NCI-H1436 treated with DMSO at 0.1 percent for 48 hours (cell line): Measurements from ENCODE around the gene TIRAP.
A peak's percentile ranks its signal among the peaks of the same experiment; 100 is the strongest.
"Not testable (repeated sequence)": the region's sequence is repeated elsewhere in the genome, so short reads cannot be mapped to it uniquely, and the experiment has no call there.

Experiments used
- DNase-seq: peaks from one replicate; lab custom pipeline; 2025; lab: John Stamatoyannopoulos, UW

Gene TIRAP, protein sequence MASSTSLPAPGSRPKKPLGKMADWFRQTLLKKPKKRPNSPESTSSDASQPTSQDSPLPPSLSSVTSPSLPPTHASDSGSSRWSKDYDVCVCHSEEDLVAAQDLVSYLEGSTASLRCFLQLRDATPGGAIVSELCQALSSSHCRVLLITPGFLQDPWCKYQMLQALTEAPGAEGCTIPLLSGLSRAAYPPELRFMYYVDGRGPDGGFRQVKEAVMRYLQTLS

DNA sequence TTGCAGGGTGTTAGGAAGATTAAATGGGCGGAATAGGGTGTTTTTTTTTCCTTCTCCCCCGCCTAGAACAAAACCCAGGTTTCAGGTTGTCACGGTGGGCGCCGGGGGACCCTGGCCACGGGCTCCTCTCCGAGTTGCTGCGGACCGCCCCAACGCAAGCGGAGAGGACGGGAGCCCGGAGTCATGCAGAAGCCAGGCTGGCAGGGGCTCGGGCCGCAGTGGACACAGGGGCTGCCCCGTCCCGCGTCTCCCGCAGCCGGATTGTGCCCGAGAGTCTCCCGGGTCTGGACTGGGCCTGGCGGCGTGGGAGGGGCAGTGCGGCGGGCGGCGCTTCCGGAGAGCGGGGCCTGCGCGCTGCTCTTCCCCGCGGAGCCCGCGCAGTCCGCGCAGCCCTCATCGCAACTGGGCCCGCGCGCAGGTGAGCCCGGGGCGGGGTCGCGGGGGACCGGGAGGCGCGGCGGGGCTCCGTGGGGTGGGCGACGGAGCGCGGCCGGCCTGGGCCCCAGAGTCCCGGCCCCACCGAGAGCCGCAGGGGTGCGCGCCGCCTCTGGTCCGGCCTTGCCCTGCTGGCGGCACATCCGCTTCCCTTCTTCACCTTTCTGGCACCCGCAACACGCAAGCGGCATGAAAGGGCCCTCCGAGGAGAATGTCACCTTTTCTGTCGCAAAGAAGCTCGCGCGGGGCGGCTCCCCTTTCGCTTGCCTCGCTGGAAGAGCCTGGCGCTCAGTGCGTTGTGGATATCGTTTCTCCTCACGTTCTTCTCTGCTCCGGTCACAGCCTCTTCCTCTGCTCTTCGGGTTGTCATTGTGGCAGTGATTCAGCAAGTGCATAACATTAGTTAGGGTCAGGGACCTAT lies at the start of gene TIRAP:
Gene TIRAP (plus strand): TSS at position 358 of the 856 bp plus-strand sequence. CDS start 7,802 bp downstream, outside the sequence.
- no peak for DNase-seq

DNA sequence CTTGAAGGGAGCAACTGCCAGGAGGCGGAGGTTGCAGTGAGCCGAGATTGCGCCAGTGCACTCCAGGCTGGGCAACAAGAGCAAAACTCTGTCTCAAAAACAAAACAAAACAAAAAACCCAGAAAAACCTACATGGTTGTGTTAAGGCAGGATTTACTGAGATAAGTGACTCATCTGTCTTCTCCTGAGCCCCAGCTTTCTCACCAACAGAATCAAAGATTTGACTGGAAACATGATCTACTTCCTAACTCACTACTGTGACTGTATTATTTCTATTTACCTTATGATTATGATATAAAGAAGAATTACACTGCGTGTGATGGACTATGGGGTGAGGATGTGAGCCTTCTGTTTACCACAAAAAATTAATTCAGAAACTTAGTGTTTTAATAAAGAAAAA lies 49.5 kb upstream of the TIRAP start:
- no peak for DNase-seq

DNA sequence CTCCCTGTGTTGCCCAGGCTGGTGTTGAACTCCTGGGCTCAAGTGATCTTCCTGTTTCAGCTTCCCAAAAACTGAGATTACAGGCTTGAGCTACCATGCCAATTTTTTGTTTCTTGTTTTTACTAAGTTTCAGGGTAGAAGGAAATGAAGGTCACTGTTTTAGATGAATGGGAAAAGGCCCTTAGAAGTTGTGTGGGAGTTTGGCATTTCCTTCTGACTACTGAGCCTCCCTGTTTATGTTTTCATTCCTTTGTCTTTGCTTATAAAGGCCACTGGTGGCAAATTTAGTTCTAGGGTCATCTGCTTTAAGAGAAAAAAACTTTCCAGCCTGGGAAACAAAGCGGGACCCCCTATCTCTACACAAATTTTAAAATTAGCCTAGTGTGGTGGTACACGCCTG lies 36.3 kb upstream of the TIRAP start:
- DNase-seq = no peak

DNA sequence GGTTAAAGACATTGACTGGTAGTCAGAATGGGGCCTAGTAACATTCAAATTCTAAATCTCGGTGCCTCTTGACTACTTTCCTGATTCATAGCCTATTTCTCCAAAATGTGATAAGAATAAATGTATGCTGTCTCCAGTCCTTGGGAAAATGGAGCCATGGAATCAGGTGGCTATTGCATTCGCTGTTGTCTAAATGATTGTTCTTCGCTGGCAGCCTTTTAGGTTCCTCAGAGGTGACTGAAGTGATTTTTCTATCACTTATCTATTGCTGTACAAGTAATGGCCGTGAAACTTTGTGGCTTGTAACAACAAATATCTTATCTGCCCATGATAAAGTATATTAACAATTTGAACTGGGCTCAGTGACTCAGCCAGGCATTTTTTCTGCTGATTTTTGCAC lies 29.6 kb upstream of the TIRAP start:
- DNase-seq = no peak

DNA sequence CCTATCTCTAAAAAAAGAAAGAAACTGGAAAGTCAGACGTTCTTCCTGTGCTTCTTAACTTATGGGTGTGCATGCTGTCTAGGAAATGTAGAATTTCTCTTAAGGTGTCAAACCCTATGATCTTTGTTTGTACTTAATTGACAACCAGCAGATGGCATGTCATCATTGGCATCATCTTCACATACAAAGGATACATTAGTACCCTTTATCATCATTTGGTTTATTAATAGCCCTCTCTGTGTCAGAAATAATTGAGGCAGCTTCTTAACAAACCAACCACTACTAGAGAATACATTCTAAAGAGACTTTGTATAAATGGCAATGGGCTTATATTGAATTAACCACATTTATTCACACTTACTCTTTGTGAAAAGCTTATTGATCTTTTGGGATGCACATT lies 28.1 kb upstream of the TIRAP start:
- DNase-seq = no peak

DNA sequence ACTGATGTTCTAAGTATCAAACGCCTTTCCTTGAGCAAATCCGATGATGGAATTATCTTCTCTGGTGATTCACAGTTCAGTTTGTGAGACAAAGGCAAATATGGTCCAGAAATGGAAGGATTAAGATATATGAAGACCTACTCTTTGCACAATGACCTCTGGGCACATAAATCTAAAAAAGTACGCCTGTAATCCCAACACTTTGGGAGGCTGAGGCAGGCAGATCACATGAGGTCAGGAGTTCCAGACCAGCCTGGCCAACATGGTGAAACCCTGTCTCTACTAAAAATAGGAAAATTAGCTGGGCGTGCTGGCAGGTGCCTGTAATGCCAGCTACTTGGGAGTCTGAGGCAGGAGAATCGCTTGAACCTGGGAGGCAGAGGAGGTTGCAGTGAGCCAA lies 27.4 kb upstream of the TIRAP start:
- DNase-seq = not testable (repeated sequence)

DNA sequence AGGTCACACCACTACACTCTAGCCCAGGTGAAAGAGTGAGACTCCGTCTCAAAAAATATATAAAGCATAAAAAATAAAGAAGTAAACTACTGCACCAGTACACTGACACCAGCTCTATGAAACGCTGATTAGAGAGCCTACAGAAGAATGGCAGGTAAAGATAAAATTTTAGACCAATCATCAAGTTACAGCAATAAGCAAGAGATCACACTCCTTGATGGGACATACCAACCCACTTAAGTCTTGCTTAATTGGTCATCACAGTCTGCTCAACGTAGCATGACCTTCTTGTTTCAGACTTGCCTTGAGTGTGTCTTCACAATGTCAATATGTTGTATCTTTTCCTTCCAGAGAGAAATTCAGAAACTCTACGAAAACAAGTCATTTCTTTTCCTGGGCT lies 26.7 kb upstream of the TIRAP start:
- DNase-seq = no peak

DNA sequence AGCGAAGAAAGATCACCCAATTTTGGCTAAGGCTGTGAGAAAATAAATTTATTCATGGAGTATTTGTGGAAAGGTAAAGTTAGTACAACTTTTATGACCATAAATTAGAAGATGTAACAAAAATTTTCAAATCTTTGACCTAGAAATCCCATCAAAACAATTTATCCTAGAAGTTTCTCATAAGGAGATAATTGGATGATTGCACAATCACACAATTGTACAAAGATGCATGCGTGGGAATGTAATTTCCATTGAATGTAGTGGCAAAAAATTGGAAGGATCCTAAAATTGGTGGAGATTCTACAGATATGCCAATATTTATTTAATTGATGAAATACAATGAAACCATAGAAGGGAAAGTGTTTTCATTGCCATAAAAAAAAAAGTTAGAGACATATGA lies 25.7 kb upstream of the TIRAP start:
- DNase-seq = no peak

DNA sequence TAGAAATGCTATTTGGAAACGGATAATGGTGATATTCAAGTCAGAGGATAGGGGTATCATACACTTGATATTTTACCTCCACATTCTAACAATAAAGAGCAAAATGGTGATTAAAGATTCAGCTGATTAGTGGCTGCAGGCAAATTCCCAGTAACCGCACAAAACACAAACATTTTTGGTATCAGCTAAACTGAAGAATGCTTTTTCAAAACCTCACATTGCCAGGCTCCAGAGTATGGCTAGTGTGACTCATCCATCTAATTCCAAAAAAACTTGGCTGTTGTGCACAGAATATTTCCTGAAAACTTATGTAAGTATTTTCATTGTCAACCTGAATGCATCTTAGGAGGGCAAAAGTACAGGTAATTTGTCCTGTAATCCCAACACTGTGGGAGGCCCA lies 25.1 kb upstream of the TIRAP start:
- no peak for DNase-seq

DNA sequence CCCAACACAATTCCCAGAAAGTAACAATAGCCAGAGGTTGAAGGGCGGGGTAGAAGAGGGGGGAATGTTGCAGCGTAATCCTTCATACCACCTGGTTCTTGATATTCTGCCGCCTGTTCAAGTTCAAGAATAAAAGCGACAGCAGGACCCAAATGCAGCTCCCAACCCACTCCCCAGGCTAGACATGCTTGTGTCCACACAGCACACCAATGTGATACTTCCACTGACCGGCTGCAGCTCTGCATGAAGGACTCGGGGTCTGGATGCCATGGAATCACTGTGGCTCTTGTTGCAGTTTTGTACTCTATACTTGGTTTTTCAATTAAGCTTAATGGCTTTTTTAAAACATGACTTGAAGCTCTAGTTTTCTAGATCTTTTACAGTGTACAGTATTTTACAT lies 20.7 kb upstream of the TIRAP start:
- DNase-seq = no peak

DNA sequence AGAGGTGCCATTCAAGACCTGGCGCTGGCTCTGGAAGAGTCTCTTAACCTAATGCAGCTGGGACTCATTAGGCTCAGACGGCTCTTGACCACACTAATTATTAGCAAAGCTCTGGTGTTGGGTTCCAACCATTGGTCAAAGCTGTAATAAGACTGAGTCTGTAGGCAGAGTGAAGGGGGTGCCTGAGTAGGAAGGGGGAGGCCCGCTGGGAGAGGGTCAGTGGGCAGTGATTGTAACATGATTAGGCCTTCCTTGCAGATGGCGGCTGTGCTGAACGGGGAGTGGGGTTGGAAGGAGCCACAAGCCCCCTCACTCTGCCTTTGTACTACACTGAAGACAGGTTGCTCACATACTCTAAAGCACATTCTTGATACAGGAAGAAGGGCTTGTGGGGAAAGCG lies 19.4 kb upstream of the TIRAP start:
- DNase-seq = no peak

DNA sequence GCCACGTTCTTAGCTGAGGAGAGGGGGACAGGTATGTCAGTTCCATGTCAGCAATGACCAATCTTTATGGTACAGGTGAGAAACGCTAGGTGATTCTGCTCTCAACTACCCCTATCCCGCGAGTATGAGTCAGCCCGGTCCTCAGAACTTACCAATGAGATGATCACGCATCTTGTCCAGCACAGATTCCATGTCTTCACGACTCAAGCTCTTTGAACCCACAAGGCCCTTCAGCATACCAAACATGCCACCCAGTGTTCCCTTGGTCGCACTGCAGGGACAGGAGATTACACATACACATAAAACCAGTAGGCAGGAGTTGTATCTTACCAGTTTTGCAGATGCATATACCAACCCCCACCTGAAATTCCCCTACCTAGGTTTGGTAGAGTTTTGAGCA lies 17.1 kb upstream of the TIRAP start:
- no peak for DNase-seq

DNA sequence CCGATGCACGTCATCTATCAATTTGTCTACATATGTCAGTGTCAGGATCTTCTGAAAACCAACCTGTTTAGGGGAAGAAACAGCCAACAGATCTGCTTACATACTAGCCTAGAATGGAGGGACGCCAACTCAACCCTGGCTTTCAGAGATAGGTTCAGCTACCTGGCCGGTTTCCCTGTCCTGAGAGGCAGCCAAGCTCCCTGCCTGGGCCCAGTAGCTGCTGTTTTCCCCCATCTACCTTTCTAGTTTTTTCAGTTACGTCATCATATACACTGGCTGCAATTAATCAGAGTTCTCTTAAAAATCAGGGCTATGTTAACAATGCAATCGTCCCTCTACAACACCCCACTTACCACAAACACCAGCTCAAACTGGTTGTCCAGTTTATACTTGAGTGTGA lies 15.2 kb upstream of the TIRAP start:
- DNase-seq = no peak

DNA sequence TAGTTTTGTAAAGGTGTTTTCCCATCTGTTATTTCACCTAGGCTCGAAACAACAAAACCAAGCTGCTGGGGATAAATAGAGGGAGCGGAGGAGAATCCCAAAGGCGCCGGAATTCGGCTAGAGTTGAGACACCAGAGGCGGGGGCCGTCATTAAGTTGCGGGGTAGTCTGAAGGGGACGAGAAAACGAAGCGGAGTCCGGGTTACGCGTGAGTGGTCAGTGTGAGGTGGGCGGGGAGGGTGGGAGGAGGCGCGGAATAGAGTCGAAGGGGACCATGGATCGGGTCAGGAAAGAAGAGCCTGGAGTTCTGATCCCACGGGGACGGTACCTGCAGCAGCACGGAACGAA lies 14.6 kb upstream of the TIRAP start:
- no peak for DNase-seq

DNA sequence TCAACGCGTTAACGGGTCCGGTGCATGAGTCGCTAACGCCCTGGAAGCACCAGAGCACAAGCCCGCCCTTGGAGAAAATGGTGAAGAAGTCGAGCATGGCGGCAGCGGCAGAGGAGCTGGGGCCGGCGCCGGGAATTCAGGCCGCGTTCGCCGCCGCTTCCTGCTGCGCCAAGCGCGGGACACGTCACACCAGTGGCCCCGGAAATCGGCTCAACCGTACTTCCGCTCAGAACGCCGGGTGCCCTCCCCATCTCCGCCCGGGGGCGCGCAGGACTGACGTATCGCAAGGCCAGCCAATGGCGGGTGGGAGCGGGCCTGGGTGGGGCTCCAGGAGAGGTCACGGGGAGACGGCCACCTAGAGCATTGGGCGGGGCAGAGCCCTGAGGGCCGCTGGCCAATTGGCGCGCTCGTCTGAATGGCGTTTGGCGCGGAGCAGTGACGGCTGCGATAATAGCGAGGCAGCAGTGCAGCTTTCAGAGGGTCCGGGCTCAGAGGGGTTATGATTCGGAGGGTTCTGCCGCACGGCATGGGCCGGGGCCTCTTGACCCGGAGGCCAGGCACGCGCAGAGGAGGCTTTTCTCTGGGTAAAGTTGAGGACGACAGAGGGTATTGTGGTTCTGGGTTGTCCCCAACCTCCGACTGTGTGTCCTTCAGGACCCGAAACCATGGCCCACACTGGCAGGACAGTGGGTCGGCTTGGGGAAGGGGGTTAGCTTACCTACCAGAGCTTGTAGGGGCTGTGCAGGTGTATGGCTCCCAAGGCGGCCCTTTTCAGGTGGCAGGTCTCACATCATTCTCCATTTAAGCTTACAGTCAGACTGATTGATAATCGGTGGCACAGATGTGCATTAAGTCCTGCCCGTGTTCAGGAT lies 13.9 kb upstream of the TIRAP start, which contains the start of the genes FOXRED1 and SRPRA:
Gene FOXRED1 (plus strand): TSS at position 447 of the 872 bp plus-strand sequence. CDS start 53 bp downstream, at position 500.
Gene SRPRA (minus strand): TSS at position 188 of the 872 bp plus-strand sequence. CDS start 91 bp downstream, at position 97.
- peak; percentile 85 for DNase-seq

DNA sequence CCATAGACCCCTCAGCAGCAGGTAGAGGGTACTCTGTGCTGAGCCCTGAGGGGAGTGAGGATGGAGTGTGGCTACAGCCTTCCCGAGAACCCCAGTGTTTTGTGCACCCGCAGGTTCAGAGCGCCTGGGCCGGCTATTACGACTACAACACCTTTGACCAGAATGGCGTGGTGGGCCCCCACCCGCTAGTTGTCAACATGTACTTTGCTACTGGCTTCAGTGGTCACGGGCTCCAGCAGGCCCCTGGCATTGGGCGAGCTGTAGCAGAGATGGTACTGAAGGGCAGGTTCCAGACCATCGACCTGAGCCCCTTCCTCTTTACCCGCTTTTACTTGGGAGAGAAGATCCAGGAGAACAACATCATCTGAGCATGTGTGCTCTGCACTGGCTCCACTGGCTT lies 5.6 kb upstream of the TIRAP start:
- DNase-seq = no peak

DNA sequence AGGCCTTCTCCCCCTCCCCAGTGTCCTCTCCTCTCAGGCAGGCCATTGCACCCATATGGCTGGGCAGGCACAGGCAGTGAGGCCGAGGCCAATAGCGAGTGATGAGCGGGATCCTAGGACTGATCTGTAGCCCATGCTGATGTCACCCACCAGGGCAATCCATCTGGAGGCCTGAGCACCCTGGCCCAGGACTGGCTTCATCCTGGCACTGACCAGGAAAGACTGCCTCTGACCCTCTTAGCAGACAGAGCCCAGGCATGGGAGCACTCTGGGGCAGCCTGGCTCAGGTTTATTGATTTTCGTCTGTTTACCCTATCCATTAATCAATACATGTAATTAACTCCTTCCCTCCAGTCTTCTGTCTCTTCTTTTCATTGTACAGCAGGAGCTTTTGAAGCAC lies 5.1 kb upstream of the TIRAP start:
- no peak for DNase-seq

DNA sequence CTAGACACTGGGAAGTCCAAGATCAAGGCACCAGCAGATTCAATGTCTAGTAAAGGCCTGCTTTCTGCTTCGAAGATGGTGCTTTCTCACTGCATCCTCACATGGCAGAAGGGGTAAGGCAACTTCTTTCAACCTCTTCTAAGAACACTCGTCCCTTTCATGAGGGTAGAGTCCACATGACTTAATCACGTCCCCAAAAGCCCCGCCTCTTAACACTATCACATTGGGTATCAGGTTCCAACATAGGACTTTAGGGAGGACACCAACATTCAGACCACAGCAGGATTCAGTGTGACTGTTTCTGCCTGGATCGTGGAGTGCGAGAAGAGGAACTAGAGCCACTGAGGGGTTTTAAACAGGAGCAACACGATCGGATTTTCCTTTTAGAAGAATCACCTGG lies 3.7 kb upstream of the TIRAP start:
- no peak for DNase-seq

DNA sequence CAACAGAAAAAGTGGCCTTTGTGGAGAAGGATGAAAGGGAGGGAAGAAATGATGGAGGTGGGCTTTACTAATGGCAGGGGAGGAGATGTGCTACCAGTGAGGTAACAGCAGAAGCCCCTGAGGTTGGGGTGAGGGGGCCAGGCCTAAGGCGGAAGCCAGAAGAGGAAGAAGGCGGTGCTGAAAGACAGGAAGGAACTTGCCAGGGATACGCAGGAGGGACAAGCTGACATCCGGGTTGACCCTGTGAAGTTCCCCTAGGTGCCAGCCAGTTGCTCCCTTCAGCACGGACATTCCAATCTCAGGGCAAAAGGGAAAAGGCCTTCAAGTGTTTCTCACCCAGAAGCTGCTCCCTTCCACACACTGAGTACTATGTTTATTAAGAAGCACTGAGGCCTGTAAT lies 2.3 kb upstream of the TIRAP start:
- no peak for DNase-seq

DNA sequence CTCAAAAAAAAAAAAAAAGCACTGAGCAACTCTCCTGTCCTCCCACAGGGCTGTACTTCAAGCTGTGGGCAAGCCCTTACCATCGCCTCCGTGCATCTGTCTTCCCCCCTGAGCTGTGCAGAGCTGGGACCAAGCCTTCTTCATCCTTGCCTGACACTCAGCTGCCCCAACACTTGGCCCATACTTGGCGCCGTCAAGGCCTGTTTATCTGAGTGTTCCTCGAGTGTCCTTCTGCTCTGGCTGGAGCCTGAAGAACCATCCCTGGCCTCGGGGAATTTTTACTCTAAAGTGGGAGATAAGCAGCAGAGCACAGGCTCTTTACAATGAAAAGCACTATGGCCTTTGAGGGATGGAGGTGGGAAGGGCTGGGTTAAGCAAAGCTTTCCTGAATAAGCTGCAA lies 1.6 kb upstream of the TIRAP start:
- DNase-seq = no peak

DNA sequence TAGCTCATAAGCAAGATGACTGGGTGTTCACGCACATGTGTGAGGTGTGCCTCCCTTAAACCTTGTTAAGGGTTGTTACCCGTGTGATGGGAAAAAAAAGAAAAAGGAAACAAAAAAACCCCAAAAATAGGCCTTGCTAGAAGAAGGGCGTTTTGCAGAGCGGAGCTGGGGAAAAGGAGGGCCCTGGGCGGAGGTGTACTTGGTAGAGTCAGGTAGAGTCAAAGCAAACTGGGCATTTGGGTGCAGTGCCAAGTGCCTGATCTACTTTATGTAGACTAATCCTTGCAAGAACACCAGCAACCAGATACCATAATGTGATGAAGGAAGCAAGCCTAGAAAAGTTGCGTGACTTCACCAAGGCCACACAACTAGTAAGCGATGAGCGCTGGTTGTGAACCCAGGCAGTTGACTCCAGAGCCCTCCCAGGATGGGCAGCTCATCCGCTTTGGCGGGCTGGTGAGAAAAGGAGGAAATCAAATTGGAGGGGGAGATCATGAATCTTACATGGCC lies 1.2 kb upstream of the TIRAP start:
- DNase-seq = no peak

DNA sequence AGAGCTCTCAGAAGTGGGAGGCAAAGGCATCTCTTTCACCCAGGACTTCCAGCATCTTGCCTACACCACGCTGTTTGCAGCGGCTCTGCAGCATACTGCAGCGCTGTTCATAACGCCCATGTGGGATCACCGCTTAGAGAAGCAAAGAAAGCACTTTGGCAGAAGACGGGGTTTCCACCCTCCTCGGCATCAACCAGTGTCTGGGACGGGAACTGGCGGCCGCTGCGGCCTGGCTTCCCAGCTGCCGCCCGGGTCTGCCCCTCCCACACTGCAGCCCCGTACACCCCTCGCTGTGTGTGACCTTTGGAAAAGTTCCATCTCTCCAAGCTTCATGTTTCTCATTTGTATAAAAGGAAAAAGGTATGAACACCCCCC lies 545 bp upstream of the TIRAP start:
- DNase-seq = no peak
